ENCODE measurements around the gene HOXA3.

- TF ChIP-seq POLR2A (IDR thresholded peaks at IDR 0.05) (no peak), CTCF (IDR thresholded peaks at IDR 0.05) (no peak), POLR2AphosphoS5 (IDR thresholded peaks at IDR 0.05) (no peak), EP300 (IDR thresholded peaks at IDR 0.05) (no peak)
Measured at GRCh38 chr7:27092819-27093110, 59.6 kb downstream of the HOXA3 start.
